ENCODE data around the gene ZNF219.
"Not testable (repeated sequence)": the region's sequence is repeated elsewhere in the genome, so short reads cannot be mapped to it uniquely, and the experiment has no call there.

ZNF219 gene

DNA sequence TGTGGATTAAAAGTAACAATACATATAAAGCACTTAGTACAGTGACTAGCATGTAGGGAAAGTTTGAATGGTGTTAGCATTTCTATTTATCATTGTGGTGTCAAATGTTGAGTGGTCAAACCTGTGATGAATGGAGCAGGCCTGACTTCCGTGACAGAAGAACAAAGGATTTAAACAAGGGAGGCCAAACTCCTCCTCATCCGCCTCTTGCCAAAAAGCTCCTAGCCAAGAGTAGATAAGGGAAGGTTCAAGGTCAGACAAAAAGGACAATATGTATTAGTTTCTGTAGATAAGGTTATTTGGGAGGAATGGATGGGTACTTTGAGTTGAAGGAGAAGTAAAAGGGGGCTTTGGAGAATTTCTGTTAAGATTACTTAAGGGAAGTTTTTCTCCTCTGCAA, 49.8 kb downstream of the ZNF219 start:
- TF ChIP-seq, protein P1, sequence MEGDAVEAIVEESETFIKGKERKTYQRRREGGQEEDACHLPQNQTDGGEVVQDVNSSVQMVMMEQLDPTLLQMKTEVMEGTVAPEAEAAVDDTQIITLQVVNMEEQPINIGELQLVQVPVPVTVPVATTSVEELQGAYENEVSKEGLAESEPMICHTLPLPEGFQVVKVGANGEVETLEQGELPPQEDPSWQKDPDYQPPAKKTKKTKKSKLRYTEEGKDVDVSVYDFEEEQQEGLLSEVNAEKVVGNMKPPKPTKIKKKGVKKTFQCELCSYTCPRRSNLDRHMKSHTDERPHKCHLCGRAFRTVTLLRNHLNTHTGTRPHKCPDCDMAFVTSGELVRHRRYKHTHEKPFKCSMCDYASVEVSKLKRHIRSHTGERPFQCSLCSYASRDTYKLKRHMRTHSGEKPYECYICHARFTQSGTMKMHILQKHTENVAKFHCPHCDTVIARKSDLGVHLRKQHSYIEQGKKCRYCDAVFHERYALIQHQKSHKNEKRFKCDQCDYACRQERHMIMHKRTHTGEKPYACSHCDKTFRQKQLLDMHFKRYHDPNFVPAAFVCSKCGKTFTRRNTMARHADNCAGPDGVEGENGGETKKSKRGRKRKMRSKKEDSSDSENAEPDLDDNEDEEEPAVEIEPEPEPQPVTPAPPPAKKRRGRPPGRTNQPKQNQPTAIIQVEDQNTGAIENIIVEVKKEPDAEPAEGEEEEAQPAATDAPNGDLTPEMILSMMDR (IDR thresholded peaks at IDR 0.05; ENCODE audit: low read depth, low read length) = no peak
- no peak for DNase-seq (ENCODE audit: low read depth, low spot score)
- H3K4me3 ChIP-seq (ENCODE audit: low read depth, low read length) = no peak overlapping the region
- in situ Hi-C loops (cut with HindIII; ENCODE audit: low sequenced_read_pairs) = no loop called here

DNA sequence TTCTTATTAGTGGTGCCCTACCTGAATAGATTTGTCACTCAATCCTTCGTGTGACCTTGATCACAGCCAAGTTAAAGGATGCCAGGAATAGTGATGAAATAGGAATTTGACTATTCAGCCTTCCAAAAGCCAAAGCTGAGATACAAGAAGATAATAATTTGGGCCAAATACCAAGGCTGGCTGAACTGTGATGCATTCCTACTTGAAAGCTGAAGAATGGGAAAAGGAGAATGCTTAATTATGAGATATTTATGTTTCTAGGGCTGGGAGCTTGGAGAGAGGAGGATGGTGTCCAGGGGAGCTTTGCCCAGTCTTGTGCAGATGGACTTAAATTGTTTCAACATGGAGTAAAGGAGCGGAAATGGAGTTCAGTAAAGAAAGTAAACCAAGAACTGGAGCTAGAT, 51.1 kb downstream of the ZNF219 start:
- TF ChIP-seq, protein P1 (IDR thresholded peaks at IDR 0.05; ENCODE audit: low read depth, low read length) = no peak
- in situ Hi-C loops (cut with HindIII; ENCODE audit: low sequenced_read_pairs) = no loop called here
- no peak for DNase-seq (ENCODE audit: low read depth, low spot score)
- H3K4me3 ChIP-seq (ENCODE audit: low read depth, low read length) = no peak overlapping the region

GRCh38 chr14:21043974-21044618, 54.4 kb downstream of the ZNF219 start:
- no peak for DNase-seq (ENCODE audit: low read depth, low spot score)
- in situ Hi-C loops (cut with HindIII; ENCODE audit: low sequenced_read_pairs) = no loop called here
- TF ChIP-seq, protein P1 (IDR thresholded peaks at IDR 0.05; ENCODE audit: low read depth, low read length) = no peak
- no peak overlapping the region for H3K4me3 ChIP-seq (ENCODE audit: low read depth, low read length)

DNA sequence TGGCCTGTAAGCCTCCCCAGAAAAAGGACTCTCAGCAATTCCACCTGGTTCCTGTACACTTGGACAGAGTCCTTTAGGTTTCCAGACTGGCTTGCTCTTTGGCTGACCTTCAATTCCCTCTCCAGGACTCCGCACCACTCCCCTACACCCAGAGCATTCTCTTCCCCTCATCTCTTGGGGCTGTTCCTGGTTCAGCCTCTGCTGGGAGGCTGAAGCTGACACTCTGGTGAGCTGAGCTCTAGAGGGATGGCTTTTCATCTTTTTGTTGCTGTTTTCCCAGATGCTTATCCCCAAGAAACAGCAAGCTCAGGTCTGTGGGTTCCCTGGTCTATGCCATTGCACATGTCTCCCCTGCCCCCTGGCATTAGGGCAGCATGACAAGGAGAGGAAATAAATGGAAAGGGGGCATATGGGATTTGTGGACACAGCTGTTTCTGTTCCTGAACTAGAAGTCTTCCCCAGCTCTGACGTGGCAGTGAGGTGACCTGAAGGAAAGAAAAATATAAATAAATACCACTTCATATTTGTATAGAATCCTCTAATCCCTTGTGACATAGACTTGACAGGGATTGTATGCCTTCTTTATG, 55.0 kb downstream of the ZNF219 start:
- TF ChIP-seq, protein P1 (IDR thresholded peaks at IDR 0.05; ENCODE audit: low read depth, low read length) = no peak
- DNase-seq (ENCODE audit: low read depth, low spot score) = no peak
- in situ Hi-C loops (cut with HindIII; ENCODE audit: low sequenced_read_pairs) = no loop called here
- H3K4me3 ChIP-seq (ENCODE audit: low read depth, low read length) = no peak overlapping the region

DNA sequence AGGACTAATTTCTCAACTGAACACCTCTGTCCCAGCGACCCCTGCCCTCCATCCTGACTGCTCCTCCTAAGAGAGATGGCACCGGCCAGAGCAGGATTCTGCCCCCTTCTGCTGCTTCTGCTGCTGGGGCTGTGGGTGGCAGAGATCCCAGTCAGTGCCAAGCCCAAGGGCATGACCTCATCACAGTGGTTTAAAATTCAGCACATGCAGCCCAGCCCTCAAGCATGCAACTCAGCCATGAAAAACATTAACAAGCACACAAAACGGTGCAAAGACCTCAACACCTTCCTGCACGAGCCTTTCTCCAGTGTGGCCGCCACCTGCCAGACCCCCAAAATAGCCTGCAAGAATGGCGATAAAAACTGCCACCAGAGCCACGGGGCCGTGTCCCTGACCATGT, 55.5 kb downstream of the ZNF219 start:
- H3K4me3 ChIP-seq (ENCODE audit: low read depth, low read length) = no peak overlapping the region
- TF ChIP-seq, protein P1 (IDR thresholded peaks at IDR 0.05; ENCODE audit: low read depth, low read length) = no peak
- DNase-seq (ENCODE audit: low read depth, low spot score) = no peak
- in situ Hi-C loops (cut with HindIII; ENCODE audit: low sequenced_read_pairs) = no loop called here

- H3K4me3 ChIP-seq (ENCODE audit: low read depth, low read length) = no peak within 1 kb of the TSS
- DNase-seq (ENCODE audit: low read depth, low spot score) = no peak
- in situ Hi-C loops (cut with HindIII; ENCODE audit: low sequenced_read_pairs) = no loop called here
- TF ChIP-seq, protein P1 (IDR thresholded peaks at IDR 0.05; ENCODE audit: low read depth, low read length) = no peak
Measured at GRCh38 chr14:21041676-21042433, 56.6 kb downstream of the ZNF219 start, which contains the start of gene RNASE7. Gene RNASE7 (plus strand): TSS chr14:21042362. CDS start chr14:21042993, 631 bp downstream.

GRCh38 chr14:21040941-21041340, 57.5 kb downstream of the ZNF219 start:
- H3K4me3 ChIP-seq (ENCODE audit: low read depth, low read length); in situ Hi-C loops (cut with HindIII; ENCODE audit: low sequenced_read_pairs); DNase-seq (ENCODE audit: low read depth, low spot score): not testable (repeated sequence)

Measured in astrocyte of the spinal cord (primary cell).